Measurements from ENCODE around the gene EDC4.
"Not testable (repeated sequence)": the region's sequence is repeated elsewhere in the genome, so short reads cannot be mapped to it uniquely, and the experiment has no call there.

EDC4 gene

GRCh38 chr16:67855789-67856188 is 17.1 kb upstream of the EDC4 start:
- no peak for DNase-seq

- DNase-seq = no peak
Measured at GRCh38 chr16:67856927-67857546, 15.8 kb upstream of the EDC4 start.

GRCh38 chr16:67857547-67858233 is 15.2 kb upstream of the EDC4 start:
- DNase-seq = peak; percentile 38

GRCh38 chr16:67858500-67858899 is 14.4 kb upstream of the EDC4 start:
- DNase-seq = no peak

- no peak for DNase-seq
Measured at GRCh38 chr16:67860589-67861398, 12.1 kb upstream of the EDC4 start.

DNA sequence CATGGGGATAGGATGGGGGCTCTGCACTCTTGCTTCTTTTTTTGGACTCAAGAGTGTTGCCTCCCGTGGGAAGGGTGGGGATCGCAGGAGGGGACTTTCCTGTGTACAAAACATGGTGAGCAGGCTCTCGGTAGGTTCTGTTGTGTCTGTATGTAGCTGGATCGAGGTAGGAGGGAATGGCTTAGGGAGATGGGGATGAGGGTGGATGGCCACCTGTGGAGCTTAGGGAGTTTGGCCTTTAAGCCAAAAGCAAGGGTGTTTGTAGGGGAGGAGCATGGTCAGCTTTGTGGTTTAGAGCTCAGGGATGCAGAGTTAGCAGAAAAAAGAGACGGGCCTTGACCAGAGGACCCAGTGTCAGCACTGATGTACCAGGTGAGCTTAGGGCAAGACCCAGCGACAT is 11.0 kb upstream of the EDC4 start:
- DNase-seq = no peak

DNA sequence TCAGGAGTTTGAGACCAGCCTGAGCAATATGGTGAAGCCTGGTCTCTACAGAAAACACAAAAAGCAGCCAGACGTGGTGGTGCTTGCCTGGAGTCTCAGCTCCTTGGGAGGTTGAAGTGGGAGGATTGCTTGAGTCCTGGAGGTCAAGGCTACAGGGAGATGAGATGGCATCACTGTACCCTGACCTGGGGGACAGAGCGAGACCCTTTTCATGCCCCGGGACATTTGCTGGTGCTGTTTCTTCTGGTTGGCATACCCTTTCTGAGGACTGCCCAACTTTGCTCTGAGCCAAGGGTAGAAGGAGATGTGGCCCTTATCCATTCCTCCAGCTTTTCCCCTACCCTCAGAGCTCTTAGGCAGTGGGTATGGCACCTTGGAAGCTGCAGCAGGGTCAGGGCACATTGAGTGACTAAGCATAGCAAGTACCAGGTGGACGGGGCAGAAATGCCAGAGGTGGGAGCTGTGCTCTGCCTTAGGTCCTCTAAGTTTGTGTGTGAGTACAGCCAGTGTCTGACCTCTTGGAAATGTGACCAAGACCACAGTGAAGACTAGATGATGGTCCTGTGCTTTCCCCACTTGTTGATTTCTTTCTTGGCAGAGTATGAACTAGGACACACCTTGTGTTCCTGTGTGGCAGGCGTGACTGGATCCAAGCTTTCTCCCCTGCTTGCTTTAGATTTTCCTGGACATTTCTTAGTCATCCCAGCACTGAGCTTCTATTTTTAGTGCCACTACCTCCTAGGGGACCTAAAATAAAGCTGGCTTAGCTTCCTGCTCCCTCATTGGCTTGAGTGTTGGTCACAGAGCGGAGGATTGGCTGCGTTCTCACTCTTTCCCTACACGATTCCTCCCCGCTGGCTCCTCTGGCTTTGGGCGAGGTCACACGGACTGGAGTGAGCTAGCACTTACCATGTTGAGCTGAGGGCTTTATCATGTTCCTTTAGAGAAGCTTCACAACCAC is 9.9 kb upstream of the EDC4 start:
- no peak for DNase-seq

GRCh38 chr16:67864044-67864443 is 8.8 kb upstream of the EDC4 start:
- not testable (repeated sequence) for DNase-seq

GRCh38 chr16:67864594-67864993 is 8.3 kb upstream of the EDC4 start:
- DNase-seq = no peak

GRCh38 chr16:67865318-67865717 is 7.5 kb upstream of the EDC4 start:
- peak; percentile 25 for DNase-seq

DNA sequence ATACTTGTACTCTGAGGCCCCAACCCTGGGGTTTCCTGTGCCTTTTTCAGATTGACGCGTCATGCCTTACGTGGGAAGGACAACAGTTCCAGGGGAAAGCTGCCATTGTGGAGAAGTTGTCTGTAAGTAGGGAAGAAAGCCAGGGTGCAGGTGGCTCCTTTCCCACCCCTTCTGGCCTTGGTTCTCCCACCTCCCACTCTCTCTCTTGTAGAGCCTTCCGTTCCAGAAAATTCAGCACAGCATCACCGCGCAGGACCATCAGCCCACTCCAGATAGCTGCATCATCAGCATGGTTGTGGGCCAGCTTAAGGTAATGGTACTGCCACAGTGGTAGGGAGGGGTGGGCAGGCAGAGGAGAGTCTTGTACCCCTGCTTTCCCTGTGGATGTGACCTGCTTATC is 4.6 kb upstream of the EDC4 start:
- no peak for DNase-seq

- DNase-seq = no peak
Measured at GRCh38 chr16:67869653-67870052, 3.2 kb upstream of the EDC4 start.

DNA sequence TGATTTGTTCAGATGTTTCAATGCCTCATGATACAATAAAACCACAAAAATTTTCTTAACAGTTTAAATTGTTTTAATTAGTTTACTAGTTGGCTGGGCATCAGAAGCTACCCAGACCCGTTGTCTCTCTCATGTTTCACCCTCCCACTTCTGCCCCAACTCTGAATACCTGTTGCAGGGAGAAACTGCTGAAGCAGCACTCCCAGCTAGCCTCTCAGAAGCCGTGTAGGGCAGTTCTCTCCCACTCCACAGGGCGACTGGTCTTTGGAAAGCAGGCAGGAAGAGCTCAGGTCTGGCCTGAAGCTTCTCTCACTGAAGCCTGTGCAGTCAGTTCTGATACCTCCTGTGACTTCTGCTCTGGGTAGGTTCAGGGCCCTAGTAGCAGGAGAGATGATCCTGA is 1.6 kb upstream of the EDC4 start:
- DNase-seq = no peak

- DNase-seq = no peak
Measured at GRCh38 chr16:67872131-67872630, 671 bp upstream of the EDC4 start.

GRCh38 chr16:67873435-67874370 is 851 bp downstream of the EDC4 start:
- DNase-seq = no peak

GRCh38 chr16:67874372-67874771 is 1.5 kb downstream of the EDC4 start:
- no peak for DNase-seq

- DNase-seq = no peak
Measured at GRCh38 chr16:67877064-67877463, 4.2 kb downstream of the EDC4 start.

GRCh38 chr16:67878232-67878631 is 5.4 kb downstream of the EDC4 start:
- DNase-seq = no peak

- DNase-seq = no peak
Measured at GRCh38 chr16:67878846-67879245, 6.0 kb downstream of the EDC4 start.

- DNase-seq = no peak
Measured at GRCh38 chr16:67879462-67879861, 6.6 kb downstream of the EDC4 start.

GRCh38 chr16:67879936-67880335 is 7.1 kb downstream of the EDC4 start:
- DNase-seq = no peak

All from CD4-positive, alpha-beta T cell treated with Interleukin-12 subunit alpha and Interleukin-12 subunit beta, for 1 hour (primary cell).